ENCODE measurements around the gene ATP7B. TPM values are rescaled to one million over a fixed set of nuclear protein-coding genes. Genes with fewer than 3 reads are reported as not detected.

ATP7B gene
- total RNA-seq, 1 experiment from 2014 or later: 4.4 TPM

GRCh38 chr13:51953347-51954195, 57.7 kb downstream of the ATP7B start:
- no peaks in the 10 kb centered on the region for H3K79me2 ChIP-seq (ENCODE audit: low read length)
- ATAC-seq (no peak), DNase-seq (no peak)
- H3K4me3 ChIP-seq (ENCODE audit: low read length): no peak overlapping the region
- POLR2A ChIA-PET (ENCODE audit: unreplicated experiment): no interaction called here
- no peak overlapping the region for H3K4me2 ChIP-seq (ENCODE audit: low read length)
- no peak for TF ChIP-seq EZH2phosphoT487 (IDR thresholded peaks at IDR 0.05; ENCODE audit: borderline replicate concordance, low read length)
- no peak for TF ChIP-seq CTCF (conservative IDR thresholded peaks at IDR 0.05; ENCODE audit: low read depth, low read length)
- TF ChIP-seq EZH2 (IDR thresholded peaks at IDR 0.05; ENCODE audit: low read length, unreplicated experiment): no peak
- H3F3A ChIP-seq (ENCODE audit: low read length, unreplicated experiment): no peaks in the 10 kb centered on the region
- H3K27me3 ChIP-seq (ENCODE audit: low read length): no peaks in the 10 kb centered on the region
- H3K9ac ChIP-seq (ENCODE audit: low read length): no peak overlapping the region
- H3K4me1 ChIP-seq (ENCODE audit: insufficient read depth, low read length): peaks cover 18% of the 10 kb centered on the region
- no peak overlapping the region for H2AFZ ChIP-seq (ENCODE audit: low read length)
- H4K20me1 ChIP-seq (ENCODE audit: low read length): no peaks in the 10 kb centered on the region
- H3K9me3 ChIP-seq (ENCODE audit: low read length): no peaks in the 10 kb centered on the region
- BruUV-seq (replicated peaks): no TSS peak
- CTCF ChIA-PET: no interaction called here
- intact Hi-C loops (cut with micrococcal nuclease): no loop called here
- H3K36me3 ChIP-seq (ENCODE audit: low read depth, low read length): no peaks in the 10 kb centered on the region
- no peak overlapping the region for H3K27ac ChIP-seq (ENCODE audit: low read length)
- H3K9me2 ChIP-seq (replicated peaks; ENCODE audit: low read length): no peaks in the 10 kb centered on the region

GRCh38 chr13:51950722-51951121, 60.5 kb downstream of the ATP7B start:
- H3K27me3 ChIP-seq (ENCODE audit: low read length): no peaks in the 10 kb centered on the region
- H3K36me3 ChIP-seq (ENCODE audit: low read depth, low read length): no peaks in the 10 kb centered on the region
- H3K27ac ChIP-seq (ENCODE audit: low read length): no peak overlapping the region
- H3K4me3 ChIP-seq (ENCODE audit: low read length): no peak overlapping the region
- BruUV-seq (replicated peaks): no TSS peak
- no peaks in the 10 kb centered on the region for H3K79me2 ChIP-seq (ENCODE audit: low read length)
- no peaks in the 10 kb centered on the region for H3K9me3 ChIP-seq (ENCODE audit: low read length)
- ChIA-PET CTCF (no interaction called here), POLR2A (ENCODE audit: unreplicated experiment) (no interaction called here)
- H4K20me1 ChIP-seq (ENCODE audit: low read length): no peaks in the 10 kb centered on the region
- DNase-seq: no peak
- H3K4me2 ChIP-seq (ENCODE audit: low read length): no peak overlapping the region
- H3K9ac ChIP-seq (ENCODE audit: low read length): no peak overlapping the region
- H2AFZ ChIP-seq (ENCODE audit: low read length): no peak overlapping the region
- intact Hi-C loops (cut with micrococcal nuclease): no loop called here
- H3K9me2 ChIP-seq (replicated peaks; ENCODE audit: low read length): no peaks in the 10 kb centered on the region
- 0 out of 2 replicates have a peak, but pooled peaks cover 2% of the 10 kb centered on the region for H3K4me1 ChIP-seq (ENCODE audit: insufficient read depth, low read length)
- TF ChIP-seq CTCF (conservative IDR thresholded peaks at IDR 0.05; ENCODE audit: low read depth, low read length) (no peak), EZH2 (IDR thresholded peaks at IDR 0.05; ENCODE audit: low read length, unreplicated experiment) (no peak), EZH2phosphoT487 (IDR thresholded peaks at IDR 0.05; ENCODE audit: borderline replicate concordance, low read length) (no peak)
- no peak for ATAC-seq
- H3F3A ChIP-seq (ENCODE audit: low read length, unreplicated experiment): no peaks in the 10 kb centered on the region

DNA sequence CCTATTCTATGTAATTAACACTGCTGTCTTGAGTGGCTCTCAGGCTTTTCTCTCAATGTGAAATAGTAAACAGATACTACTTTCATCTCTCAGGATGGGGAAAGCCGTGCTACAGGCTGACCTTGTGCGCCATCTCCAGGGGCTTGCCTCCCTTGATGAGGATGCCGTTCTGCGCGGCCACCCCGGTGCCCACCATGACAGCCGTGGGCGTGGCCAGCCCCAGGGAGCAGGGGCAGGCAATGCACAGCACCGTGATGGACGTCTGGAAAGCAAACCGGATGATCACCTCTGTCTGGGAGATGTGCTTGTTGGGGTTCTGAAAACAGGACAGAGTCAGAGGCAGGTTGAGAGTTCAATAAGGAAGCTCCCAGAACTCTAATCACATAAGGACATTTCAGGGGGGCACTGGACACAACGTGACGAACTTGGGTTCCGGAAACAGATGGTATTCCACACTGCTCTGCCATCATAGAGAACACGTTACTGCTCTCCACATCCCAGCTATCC, 65.0 kb downstream of the ATP7B start:
- H3K9me2 ChIP-seq (replicated peaks; ENCODE audit: low read length): no peaks in the 10 kb centered on the region
- TF ChIP-seq EZH2 (IDR thresholded peaks at IDR 0.05; ENCODE audit: low read length, unreplicated experiment) (no peak), CTCF (conservative IDR thresholded peaks at IDR 0.05; ENCODE audit: low read depth, low read length) (no peak), EZH2phosphoT487 (IDR thresholded peaks at IDR 0.05; ENCODE audit: borderline replicate concordance, low read length) (no peak)
- H3K9ac ChIP-seq (ENCODE audit: low read length): no peak overlapping the region
- H3K36me3 ChIP-seq (ENCODE audit: low read depth, low read length): no peaks in the 10 kb centered on the region
- DNase-seq: no peak
- H3K4me1 ChIP-seq (ENCODE audit: insufficient read depth, low read length): peaks cover 7% of the 10 kb centered on the region; the same call in 1 of the 2 replicates
- ChIA-PET POLR2A (ENCODE audit: unreplicated experiment) (no interaction called here), CTCF (no interaction called here)
- H3K27me3 ChIP-seq (ENCODE audit: low read length): no peaks in the 10 kb centered on the region
- no peaks in the 10 kb centered on the region for H3K9me3 ChIP-seq (ENCODE audit: low read length)
- H4K20me1 ChIP-seq (ENCODE audit: low read length): no peaks in the 10 kb centered on the region
- no peak overlapping the region for H3K4me3 ChIP-seq (ENCODE audit: low read length)
- no peaks in the 10 kb centered on the region for H3F3A ChIP-seq (ENCODE audit: low read length, unreplicated experiment)
- H3K4me2 ChIP-seq (ENCODE audit: low read length): no peak overlapping the region
- H2AFZ ChIP-seq (ENCODE audit: low read length): no peak overlapping the region
- no TSS peak for BruUV-seq (replicated peaks)
- no peaks in the 10 kb centered on the region for H3K79me2 ChIP-seq (ENCODE audit: low read length)
- H3K27ac ChIP-seq (ENCODE audit: low read length): no peak overlapping the region
- intact Hi-C loops (cut with micrococcal nuclease): no loop called here
- ATAC-seq: no peak

Data from PC-3 (cell line).